CD14-positive monocyte (primary cell): ENCODE results near the gene CYP4F12. TPM values are rescaled to one million over a fixed set of nuclear protein-coding genes. Genes with fewer than 3 reads are reported as not detected.

Experiments
- DNase-seq, 3 donors: peaks; one replicate each; pipeline ENCODE4 v3.0.0-alpha.2; 2011 to 2022
- H2AFZ ChIP-seq: 2 replicates; pipeline ENCODE4 v1.6.0; 2012; ENCODE audit warnings: mild to moderate bottlenecking, low read depth, low read length, inconsistent platforms; ENCODE audit not compliant: insufficient read depth, poor library complexity, severe bottlenecking
- H3K27ac ChIP-seq, 2 donors: 1 replicate in 1 of 2; 2 replicates in 1 of 2; pipeline ENCODE4 v1.5.1; 2012 to 2013; ENCODE audit warnings: low read length in 2 of 2, control low read depth in 1 of 2, inconsistent platforms in 1 of 2, low read depth in 1 of 2, mild to moderate bottlenecking in 1 of 2
- H3K27me3 ChIP-seq, 2 donors: one replicate each; pipeline versions ENCODE4 v1.6.0 to v1.6.1; 2011 to 2013; ENCODE audit warnings: low read length in 2 of 2; ENCODE audit not compliant: control insufficient read depth in 2 of 2, insufficient read depth in 2 of 2
- H3K36me3 ChIP-seq, 2 donors: replicated peaks in 1 of 2; 1 replicate in 1 of 2; 2 replicates in 1 of 2; pipeline versions ENCODE4 v1.5.1 to v1.6.1; 2012 to 2013; ENCODE audit warnings: low read length in 2 of 2, control low read depth in 1 of 2, inconsistent platforms in 1 of 2, mild to moderate bottlenecking in 1 of 2; ENCODE audit not compliant: insufficient read depth in 2 of 2, control insufficient read depth in 1 of 2
- H3K4me1 ChIP-seq, 2 donors: 1 replicate in 1 of 2; 2 replicates in 1 of 2; pipeline versions ENCODE4 v1.5.1 to v1.6.1; 2012 to 2013; ENCODE audit warnings: low read length in 2 of 2, control low read depth in 1 of 2, inconsistent platforms in 1 of 2, mild to moderate bottlenecking in 1 of 2, moderate library complexity in 1 of 2; ENCODE audit not compliant: insufficient read depth in 2 of 2, control insufficient read depth in 1 of 2
- H3K4me2 ChIP-seq: replicated peaks from 2 replicates; pipeline ENCODE3; 2012; ENCODE audit warnings: low read length, moderate library complexity, mild to moderate bottlenecking; ENCODE audit not compliant: poor library complexity, severe bottlenecking; ENCODE audit errors: extremely low read depth
- H3K4me3 ChIP-seq, 3 experiments: fragments of 200-600 bp in 1 of 3; sonication (generic) in 1 of 3; replicated peaks in 1 of 3; 1 replicate in 2 of 3; 2 replicates in 1 of 3; pipeline ENCODE4 v1.5.1; 2011 to 2013; ENCODE audit warnings: low read length in 3 of 3, mild to moderate bottlenecking in 3 of 3, control low read depth in 2 of 3, low read depth in 2 of 3, inconsistent platforms in 1 of 3, moderate library complexity in 1 of 3
- H3K79me2 ChIP-seq: 2 replicates; pipeline ENCODE4 v1.6.0; 2012; ENCODE audit warnings: mild to moderate bottlenecking, control low read depth, inconsistent platforms, low read length, moderate library complexity; ENCODE audit not compliant: insufficient read depth
- H3K9ac ChIP-seq: 2 replicates; pipeline ENCODE4 v1.6.0; 2017; ENCODE audit warnings: low read length, mild to moderate bottlenecking; ENCODE audit not compliant: insufficient read depth, poor library complexity, severe bottlenecking
- H3K9me3 ChIP-seq, 2 donors: replicated peaks in 1 of 2; 1 replicate in 1 of 2; 2 replicates in 1 of 2; pipeline versions ENCODE4 v1.5.1 to v1.6.1; 2012 to 2013; ENCODE audit warnings: low read length in 2 of 2, control low read depth in 1 of 2; ENCODE audit not compliant: control insufficient read depth in 1 of 2, insufficient read depth in 1 of 2
- H4K20me1 ChIP-seq: 2 replicates; pipeline ENCODE4 v1.6.0; 2012; ENCODE audit warnings: mild to moderate bottlenecking, low read length, control low read depth, moderate library complexity; ENCODE audit not compliant: insufficient read depth
- H3K27ac Mint-ChIP-seq, 7 donors: one replicate each; pipeline ENCODE4 v1.8.0; 2020; ENCODE audit warnings: mild to moderate bottlenecking in 7 of 7, mixed read lengths in 7 of 7, moderate library complexity in 6 of 7, inconsistent platforms in 2 of 7
- H3K27me3 Mint-ChIP-seq, 3 donors: one replicate each; pipeline ENCODE4 v1.8.0; 2021 to 2022; ENCODE audit warnings: low read depth in 3 of 3, mild to moderate bottlenecking in 3 of 3, mixed read lengths in 3 of 3, moderate library complexity in 3 of 3, inconsistent platforms in 1 of 3
- H3K36me3 Mint-ChIP-seq, 2 donors: one replicate each; pipeline ENCODE4 v1.8.0; 2020; ENCODE audit warnings: mixed read lengths in 2 of 2, inconsistent platforms in 1 of 2, mild to moderate bottlenecking in 1 of 2
- H3K4me1 Mint-ChIP-seq: one replicate; pipeline ENCODE4 v1.8.0; 2020; ENCODE audit warnings: mild to moderate bottlenecking, mixed read lengths
- H3K4me3 Mint-ChIP-seq, 2 donors: one replicate each; pipeline ENCODE4 v1.8.0; 2020; ENCODE audit warnings: mild to moderate bottlenecking in 2 of 2, mixed read lengths in 2 of 2, moderate library complexity in 1 of 2
- H3K9me3 Mint-ChIP-seq, 7 donors: one replicate each; pipeline ENCODE4 v1.8.0; 2020 to 2022; ENCODE audit warnings: mixed read lengths in 7 of 7, mild to moderate bottlenecking in 6 of 7, moderate library complexity in 6 of 7, inconsistent platforms in 2 of 7
- CTCF ChIP-seq: fragments of 200-600 bp; IDR thresholded peaks from one replicate; pipeline ENCODE4 v1.8.0; 2022; ENCODE audit warnings: antibody characterized with exemption, mild to moderate bottlenecking
- WGBS: methylation state at CpG from one replicate; pipeline ENCODE4 v1.1.5; 2013; ENCODE audit warnings: missing lambda C conversion rate; ENCODE audit not compliant: insufficient coverage; 5-methylcytosine and 5-hydroxymethylcytosine counted together
- intact Hi-C, 2 donors: fragments of 100-400 bp; cut with micrococcal nuclease; formaldehyde crosslinking; loops; one replicate each; pipeline versions ENCODE4 v1.15.0 to v1.15.1; 2023
- polyA plus RNA-seq, 3 donors: library from polyadenylated mRNA; depleted of rRNA in 1 of 3; unstranded in 2 of 3; stranded (reverse) in 1 of 3; fragments of 300-500 nt in 2 of 3; fragments of >200 nt in 1 of 3; fragmentation: Illumina TruSeq in 2 of 3; gene quantifications; 1 replicate in 2 of 3; 2 replicates in 1 of 3; pipeline ENCODE4 v1.2.3, GENCODE V29; 2012 to 2021

The CYP4F12 gene
- polyA plus RNA-seq, 3 donors = 0.09 TPM; not detected in 2

GRCh38 chr19:15673176-15673654 lies 328 bp downstream of the CYP4F12 start:
- Mint-ChIP-seq H3K4me1 (peaks cover 21% of the 10 kb centered on the region), H3K27me3 (peaks cover 2 to 12% (median 5%) of the 10 kb centered on the region in 3 donors), H3K27ac (peak overlapping the region in 1 of 7 donors; percentile 77), H3K36me3 (no peaks in the 10 kb centered on the region), H3K9me3 (peaks cover 0 to 3% (median 0%) of the 10 kb centered on the region in 7 donors), H3K4me3 (no peak overlapping the region)
- 53% methylated on average over 7 of the region's 9 CpGs for WGBS
- no peak overlapping the region for H3K9ac ChIP-seq
- no peaks in the 10 kb centered on the region for H3K79me2 ChIP-seq
- H3K27me3 ChIP-seq = no peaks in the 10 kb centered on the region
- H4K20me1 ChIP-seq = no peaks in the 10 kb centered on the region
- no peak overlapping the region for H3K27ac ChIP-seq
- H3K36me3 ChIP-seq = no peaks in the 10 kb centered on the region
- TF ChIP-seq CTCF = no peak
- H3K4me2 ChIP-seq = no peak overlapping the region
- no peak overlapping the region for H3K4me3 ChIP-seq
- H3K4me1 ChIP-seq = peaks cover 12 to 15% of the 10 kb centered on the region in 2 donors
- no peak for DNase-seq
- no peaks in the 10 kb centered on the region for H3K9me3 ChIP-seq
- no peak overlapping the region for H2AFZ ChIP-seq
- intact Hi-C loops = no loop called here

- Mint-ChIP-seq H3K4me3 (no peak overlapping the region), H3K4me1 (peaks cover 9% of the 10 kb centered on the region), H3K27me3 (peaks cover 8 to 13% (median 12%) of the 10 kb centered on the region in 3 donors), H3K36me3 (no peaks in the 10 kb centered on the region), H3K27ac (no peak overlapping the region), H3K9me3 (peaks cover 0 to 3% (median 0%) of the 10 kb centered on the region in 7 donors)
- no peak for TF ChIP-seq CTCF
- H3K36me3 ChIP-seq = no peaks in the 10 kb centered on the region
- no peak overlapping the region for H2AFZ ChIP-seq
- no peaks in the 10 kb centered on the region for H3K4me1 ChIP-seq
- H3K4me3 ChIP-seq = no peak overlapping the region
- H3K9ac ChIP-seq = no peak overlapping the region
- no peaks in the 10 kb centered on the region for H3K27me3 ChIP-seq
- no peaks in the 10 kb centered on the region for H3K9me3 ChIP-seq
- H3K27ac ChIP-seq = no peak overlapping the region
- no peaks in the 10 kb centered on the region for H4K20me1 ChIP-seq
- no peak overlapping the region for H3K4me2 ChIP-seq
- H3K79me2 ChIP-seq = no peaks in the 10 kb centered on the region
- no peak for DNase-seq
- no CpG with 5 or more reads among the region's 3 CpGs for WGBS
- intact Hi-C loops = loop anchor here in 1 of 2 donors (2.0 kb wide), 1 partner anchor 101 kb away; no protein-coding TSS in a partner anchor
Measured at GRCh38 chr19:15675560-15675959, 2.7 kb downstream of the CYP4F12 start.
